Mesodermal cell (in vitro differentiated cells): ENCODE data around the gene C19orf85.

ENCODE experiments used
- H3K27ac ChIP-seq: 2 replicates; pipeline ENCODE4 v1.7.0; 2013; ENCODE audit warnings: mild to moderate bottlenecking, low read depth, low read length, moderate library complexity; ENCODE audit not compliant: severe bottlenecking
- H3K36me3 ChIP-seq: 2 replicates; pipeline ENCODE4 v1.7.1; 2013; ENCODE audit warnings: mild to moderate bottlenecking, low read length, moderate library complexity; ENCODE audit not compliant: control insufficient read depth, insufficient read depth
- H3K4me1 ChIP-seq: one replicate; pipeline ENCODE4 v1.7.1; 2013; ENCODE audit warnings: mild to moderate bottlenecking, low read length; ENCODE audit not compliant: insufficient read depth, control insufficient read depth, poor library complexity, severe bottlenecking
- H3K4me3 ChIP-seq: 2 replicates; pipeline ENCODE4 v1.7.0; 2013; ENCODE audit warnings: low read length, control low read depth, mild to moderate bottlenecking; ENCODE audit not compliant: insufficient read depth, poor library complexity, severe bottlenecking; ENCODE audit errors: extremely low read depth
- H3K9me3 ChIP-seq: 2 replicates; pipeline ENCODE4 v1.7.1; 2013; ENCODE audit warnings: mild to moderate bottlenecking, low read length, moderate library complexity; ENCODE audit not compliant: control insufficient read depth
- WGBS, 2 experiments: methylation state at CpG; one replicate each; pipeline ENCODE4 v1.1.5; 2013; ENCODE audit warnings: missing lambda C conversion rate in 2 of 2; ENCODE audit not compliant: insufficient coverage in 2 of 2; 5-methylcytosine and 5-hydroxymethylcytosine counted together

C19orf85 gene

GRCh38 chr19:55443824-55444480, 20.6 kb downstream of the C19orf85 start:
- H3K4me1 ChIP-seq = no peaks in the 10 kb centered on the region
- no peak overlapping the region for H3K27ac ChIP-seq
- H3K4me3 ChIP-seq = no peak overlapping the region
- H3K9me3 ChIP-seq = no peaks in the 10 kb centered on the region
- 42 to 60% methylated on average over 10 to 17 of the region's 18 CpGs for WGBS, 2 experiments
- H3K36me3 ChIP-seq = no peaks in the 10 kb centered on the region

DNA sequence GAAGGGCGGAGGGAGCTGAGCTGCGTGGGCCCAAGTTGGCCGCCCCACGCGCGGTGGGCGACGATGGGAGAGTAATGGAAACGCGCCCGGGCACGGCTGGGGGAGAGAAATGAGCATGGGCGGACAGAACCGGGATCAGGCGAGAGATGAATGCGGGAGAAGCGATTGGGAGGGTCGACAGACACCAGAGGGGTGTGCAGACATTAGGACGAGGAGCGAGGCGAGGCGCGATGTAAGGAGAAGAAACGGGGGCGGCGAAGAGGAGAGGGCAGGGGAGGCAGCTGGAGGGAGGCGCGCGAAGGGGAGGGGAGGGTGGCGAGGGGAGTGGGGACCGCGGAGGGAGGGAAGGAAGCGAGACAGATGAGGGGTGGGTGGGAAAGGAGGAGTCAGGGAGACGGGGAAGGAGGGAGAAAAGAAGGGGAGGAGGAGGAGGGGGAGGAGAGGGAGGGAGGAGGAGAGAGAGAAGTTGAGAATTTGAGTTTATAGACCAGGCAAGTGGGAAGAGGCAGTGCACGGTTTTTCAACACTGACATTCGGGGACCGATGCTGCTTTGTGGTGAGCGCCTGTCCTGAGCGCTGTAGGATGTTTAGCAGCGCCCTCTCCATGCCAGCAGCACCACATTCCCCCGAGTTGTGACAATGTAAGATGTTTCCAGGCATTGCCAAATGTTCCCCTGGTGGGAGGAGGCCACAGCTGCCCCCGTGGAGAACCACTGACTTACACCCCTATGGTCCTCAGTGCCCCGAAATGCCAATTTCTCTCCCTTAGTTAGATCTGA, 21.3 kb downstream of the C19orf85 start, which contains the start of gene SHISA7:
Gene SHISA7 (minus strand): TSS at position 256 of the 779 bp plus-strand sequence. CDS start 437 bp downstream, outside the sequence.
- 2 to 5% methylated on average over 30 to 41 of the region's 43 CpGs for WGBS, 2 experiments
- no peaks in the 10 kb centered on the region for H3K36me3 ChIP-seq

DNA sequence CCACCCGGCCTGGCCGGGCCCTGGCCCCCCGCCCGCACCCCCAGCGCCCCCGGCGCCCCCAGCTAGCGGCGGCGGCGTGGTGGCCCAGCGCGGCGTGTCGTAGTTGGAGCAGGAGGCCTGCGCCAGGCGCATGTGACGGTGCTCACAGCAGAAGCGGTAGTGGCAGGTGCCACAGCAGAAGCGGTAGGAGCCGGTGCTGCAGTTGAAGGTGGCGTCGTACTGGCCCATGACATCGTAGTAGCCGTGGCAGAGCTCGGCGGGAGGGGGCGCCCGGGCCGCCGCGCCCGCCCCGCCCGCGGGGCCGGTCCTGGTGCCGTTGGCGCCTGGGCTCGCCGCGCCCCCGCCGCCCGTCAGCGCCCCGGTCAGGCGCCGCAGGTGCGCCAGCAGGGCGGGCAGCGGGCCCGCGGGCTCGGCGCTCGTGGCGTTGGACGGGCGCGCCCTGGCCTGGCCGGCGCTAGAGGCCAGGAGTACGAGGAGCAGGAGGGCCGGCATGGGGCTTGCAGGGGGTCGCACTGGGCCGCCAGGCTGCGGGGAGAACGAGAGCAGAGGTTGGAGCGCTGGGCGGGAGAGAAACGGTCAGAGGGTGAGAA, 22.1 kb downstream of the C19orf85 start:
- Histone ChIP-seq H3K4me1 (no peaks in the 10 kb centered on the region), H3K36me3 (no peaks in the 10 kb centered on the region), H3K27ac (no peak overlapping the region), H3K4me3 (no peak overlapping the region), H3K9me3 (no peaks in the 10 kb centered on the region)
- WGBS, 2 experiments = 1 to 2% methylated on average over 57 to 62 of the region's 72 CpGs

More for the DNA sequence above, 21.3 kb downstream of the C19orf85 start, which contains the start of gene SHISA7:
- Histone ChIP-seq H3K27ac (no peak within 1 kb of the TSS), H3K9me3 (no peaks in the 10 kb centered on the region), H3K4me1 (no peaks in the 10 kb centered on the region), H3K4me3 (no peak within 1 kb of the TSS)

GRCh38 chr19:55441692-55442321, 22.7 kb downstream of the C19orf85 start:
- no peaks in the 10 kb centered on the region for H3K36me3 ChIP-seq
- H3K9me3 ChIP-seq = no peaks in the 10 kb centered on the region
- no peak overlapping the region for H3K27ac ChIP-seq
- no peak overlapping the region for H3K4me3 ChIP-seq
- 3 to 5% methylated on average over 19 to 29 of the region's 39 CpGs for WGBS, 2 experiments
- H3K4me1 ChIP-seq = no peaks in the 10 kb centered on the region

- WGBS, 2 experiments = 8 to 10% methylated on average over 18 to 20 of the region's 21 CpGs
- Histone ChIP-seq H3K4me1 (no peaks in the 10 kb centered on the region), H3K9me3 (no peaks in the 10 kb centered on the region), H3K36me3 (no peaks in the 10 kb centered on the region), H3K27ac (no peak overlapping the region), H3K4me3 (no peak overlapping the region)
These were observed 23.2 kb downstream of the C19orf85 start for GRCh38 chr19:55441319-55441691.

- H3K4me3 ChIP-seq = no peak overlapping the region
These were observed 24.0 kb downstream of the C19orf85 start for GRCh38 chr19:55440411-55441105.

DNA sequence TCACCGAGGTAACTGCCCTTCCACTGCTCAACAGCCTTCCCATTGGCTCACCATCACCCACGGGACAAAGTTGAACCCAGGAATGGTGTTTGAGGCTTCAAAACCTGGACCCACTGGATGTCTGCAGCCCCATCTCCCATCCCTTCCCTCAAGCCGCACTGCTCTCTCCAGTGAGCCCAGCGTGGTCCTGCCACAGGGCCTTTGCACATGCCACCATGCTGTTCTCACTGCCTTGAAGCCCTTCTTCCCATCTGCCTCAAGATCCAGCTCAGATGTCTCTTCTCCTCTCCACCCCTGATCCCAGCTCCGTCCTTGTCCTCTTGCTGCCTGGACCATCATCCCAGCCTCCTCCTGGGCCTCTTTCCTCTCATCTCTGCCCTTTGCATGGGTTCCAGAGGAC, 25.5 kb downstream of the C19orf85 start:
- no peaks in the 10 kb centered on the region for H3K36me3 ChIP-seq
- H3K4me1 ChIP-seq = no peaks in the 10 kb centered on the region
- no peaks in the 10 kb centered on the region for H3K9me3 ChIP-seq
- 69 to 82% methylated on average over 4 to 5 of the region's 5 CpGs for WGBS, 2 experiments
- H3K4me3 ChIP-seq = no peak overlapping the region
- H3K27ac ChIP-seq = no peak overlapping the region

More at GRCh38 chr19:55440411-55441105, 24.0 kb downstream of the C19orf85 start:
- H3K4me1 ChIP-seq = no peaks in the 10 kb centered on the region
- WGBS, 2 experiments = 17 to 24% methylated on average over 17 to 38 of the region's 39 CpGs
- H3K27ac ChIP-seq = no peak overlapping the region
- H3K36me3 ChIP-seq = no peaks in the 10 kb centered on the region
- H3K9me3 ChIP-seq = no peaks in the 10 kb centered on the region

DNA sequence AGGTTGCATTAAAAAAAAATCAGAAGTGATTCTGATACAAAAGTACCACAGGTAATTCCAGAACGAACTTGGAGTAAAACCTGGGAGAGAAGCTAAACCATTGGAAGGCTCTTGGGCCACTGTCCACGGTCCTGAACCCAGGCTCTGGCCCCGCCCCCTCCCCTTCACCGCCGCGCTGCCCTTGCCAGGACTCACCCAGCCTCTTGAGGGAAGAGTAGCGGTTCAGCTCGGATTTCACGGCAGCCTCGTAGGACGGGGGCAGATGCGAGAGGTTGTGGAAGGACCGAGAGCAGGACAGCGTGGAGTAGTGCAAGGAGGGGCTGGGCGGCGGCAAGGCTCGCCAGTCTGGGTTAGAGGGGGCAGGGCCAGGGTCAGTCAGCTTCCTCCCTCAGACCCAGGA, 27.1 kb downstream of the C19orf85 start:
- Histone ChIP-seq H3K36me3 (no peaks in the 10 kb centered on the region), H3K4me3 (no peak overlapping the region), H3K27ac (no peak overlapping the region), H3K4me1 (no peaks in the 10 kb centered on the region), H3K9me3 (no peaks in the 10 kb centered on the region)
- WGBS, 2 experiments = 1 to 4% methylated on average over 17 of the region's 17 CpGs

DNA sequence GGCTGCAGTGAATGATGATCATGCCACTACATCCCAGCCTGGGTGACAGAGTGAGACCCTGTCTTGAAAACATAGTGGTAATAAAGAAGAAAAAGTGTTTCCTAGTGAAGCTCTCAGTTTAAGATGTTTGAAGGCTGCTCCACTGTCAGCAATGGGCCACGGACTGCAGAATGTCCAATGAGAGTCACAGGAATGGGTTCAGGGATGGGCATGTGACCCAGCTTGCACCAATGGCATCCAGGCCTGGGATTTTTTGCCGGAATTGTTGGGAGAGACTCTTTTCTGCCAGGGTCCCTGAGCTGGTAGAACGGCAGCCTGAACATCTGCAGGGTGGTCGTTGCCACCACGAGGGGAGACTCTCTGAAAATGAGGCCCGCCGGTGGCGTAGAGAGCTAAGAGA, 27.7 kb downstream of the C19orf85 start:
- Histone ChIP-seq H3K36me3 (no peaks in the 10 kb centered on the region), H3K4me3 (no peak overlapping the region), H3K4me1 (no peaks in the 10 kb centered on the region), H3K9me3 (no peaks in the 10 kb centered on the region), H3K27ac (no peak overlapping the region)
- 36 to 41% methylated on average over 8 of the region's 8 CpGs for WGBS, 2 experiments

- Histone ChIP-seq H3K4me3 (no peak overlapping the region), H3K36me3 (no peaks in the 10 kb centered on the region), H3K4me1 (no peaks in the 10 kb centered on the region), H3K27ac (no peak overlapping the region), H3K9me3 (no peaks in the 10 kb centered on the region)
- WGBS, 2 experiments = 98% methylated on average over 4 of the region's 4 CpGs; no CpG with 5 or more reads in 1 of the 2 experiments
These were observed 29.5 kb downstream of the C19orf85 start for GRCh38 chr19:55435020-55435419.
